HepG2 (cell line): ENCODE results near the gene HOXD8. TPM values are rescaled to one million over a fixed set of nuclear protein-coding genes. Genes with fewer than 3 reads are reported as not detected.
A peak's percentile ranks its signal among the peaks of the same experiment; 100 is the strongest.

ENCODE experiments used
- ATAC-seq: fragments of 200-7000 bp; cut with Tn5 transposase; 3 replicates; pipeline ENCODE4 v1.9.1; 2020; ENCODE audit warnings: mild to moderate bottlenecking, moderate library complexity
- BruUV-seq: library from RNA; stranded (reverse); fragments of 400-500 nt; replicated peaks from 2 replicates; lab custom pipeline; 2021; lab: Mats Ljungman, UMichigan
- CTCF ChIA-PET: fragments of 300-600 bp; formaldehyde crosslinking; extraction: SDS; loops from one replicate; lab custom pipeline; 2021; ENCODE audit warnings: low total read pairs, inconsistent platforms, low intra/inter-chr PET ratio; lab: Yijun Ruan, JAX
- POLR2A ChIA-PET: fragments of 350-600 bp; sonication (Branson Sonifier 250); formaldehyde crosslinking; loops from one replicate; lab custom pipeline; 2020; ENCODE audit warnings: antibody characterized with exemption, inconsistent platforms; lab: Yijun Ruan, JAX
- DNase-seq: peaks from one replicate; pipeline ENCODE4 v3.0.0-alpha.2; 2015; ENCODE audit warnings: low spot score
- FAIRE-seq: peaks from 3 replicates; lab custom pipeline; 2011; peaks lifted over from hg19 to GRCh38; lab: Jason Lieb, UNC
- H2AFZ ChIP-seq: one replicate; pipeline ENCODE4 v1.6.1; 2011; ENCODE audit warnings: low read length, inconsistent platforms
- H3K27ac ChIP-seq: fragments of 300-600 bp; 3 replicates; pipeline ENCODE4 v1.8.0; 2011; ENCODE audit warnings: mixed run types, mild to moderate bottlenecking, mixed read lengths, low read length, inconsistent platforms; ENCODE audit not compliant: insufficient read depth; ENCODE audit errors: extremely low read length
- H3K27me3 ChIP-seq, 2 experiments: fragments of 200-600 bp in 1 of 2; 2 replicates in 1 of 2; 3 replicates in 1 of 2; pipeline versions ENCODE4 v1.6.0 to v1.8.0; 2011; ENCODE audit warnings: low read length in 2 of 2, mild to moderate bottlenecking in 2 of 2, moderate library complexity in 2 of 2, inconsistent platforms in 1 of 2; ENCODE audit not compliant: insufficient read depth in 2 of 2, control insufficient read depth in 1 of 2
- H3K36me3 ChIP-seq, 2 experiments: fragments of 200-600 bp in 1 of 2; replicated peaks in 1 of 2; 2 replicates in 1 of 2; 3 replicates in 1 of 2; pipeline versions ENCODE4 v1.5.1 to v1.8.0; 2011; ENCODE audit warnings: low read length in 2 of 2, inconsistent platforms in 1 of 2; ENCODE audit not compliant: insufficient read depth in 2 of 2, control insufficient read depth in 1 of 2
- H3K4me1 ChIP-seq: 2 replicates; pipeline ENCODE4 v1.5.1; 2012; ENCODE audit warnings: low read length, inconsistent platforms; ENCODE audit not compliant: insufficient read depth
- H3K4me2 ChIP-seq: 2 replicates; pipeline ENCODE4 v1.6.0; 2011; ENCODE audit warnings: low read depth, low read length, inconsistent platforms
- H3K4me3 ChIP-seq, 3 experiments: fragments of 200-600 bp in 1 of 3; sonication (generic), shearing (Covaris generic) in 1 of 3; replicated peaks in 1 of 3; 2 replicates each; pipeline ENCODE4 v1.5.1; 2011 to 2016; ENCODE audit warnings: low read length in 3 of 3, inconsistent platforms in 2 of 3, low read depth in 2 of 3, mild to moderate bottlenecking in 2 of 3, control low read depth in 1 of 3, mixed read lengths in 1 of 3; ENCODE audit not compliant: insufficient read depth in 1 of 3
- H3K79me2 ChIP-seq: one replicate; pipeline ENCODE4 v1.6.1; 2011; ENCODE audit warnings: low read length, inconsistent platforms; ENCODE audit not compliant: insufficient read depth
- H3K9ac ChIP-seq: 2 replicates; pipeline ENCODE4 v1.6.0; 2011; ENCODE audit warnings: mild to moderate bottlenecking, low read depth, low read length, inconsistent platforms; ENCODE audit not compliant: insufficient read depth
- H3K9me3 ChIP-seq: 2 replicates; pipeline ENCODE4 v1.5.1; 2012; ENCODE audit warnings: mild to moderate bottlenecking, low read length
- H4K20me1 ChIP-seq: 2 replicates; pipeline ENCODE4 v1.6.0; 2011; ENCODE audit warnings: inconsistent platforms, mild to moderate bottlenecking, low read length, moderate library complexity; ENCODE audit not compliant: insufficient read depth
- BCL3 ChIP-seq: sonication (generic); formaldehyde crosslinking; IDR thresholded peaks from 2 replicates; pipeline ENCODE4 v1.5.1; 2020; ENCODE audit warnings: mild to moderate bottlenecking, missing genetic modification reagents, moderate library complexity
- FOXC1 ChIP-seq: sonication (generic); formaldehyde crosslinking; IDR thresholded peaks from 2 replicates; pipeline ENCODE4 v1.8.0; 2022; ENCODE audit warnings: mild to moderate bottlenecking, missing genetic modification reagents, borderline replicate concordance
- GABPB1 ChIP-seq: IDR thresholded peaks from 2 replicates; pipeline ENCODE4 v1.6.1; 2016; ENCODE audit warnings: mild to moderate bottlenecking, missing genetic modification reagents, moderate library complexity, missing compliant biosample characterization
- KMT2B ChIP-seq: IDR thresholded peaks from 2 replicates; pipeline ENCODE4 v1.6.1; 2016; ENCODE audit warnings: missing genetic modification reagents, missing compliant biosample characterization
- MAZ ChIP-seq, 2 experiments: sonication (generic) in 1 of 2; formaldehyde crosslinking in 1 of 2; IDR thresholded peaks; 2 replicates each; pipeline versions ENCODE4 v1.5.0 to v1.6.1; 2012 to 2020; ENCODE audit warnings: low read depth in 2 of 2, mild to moderate bottlenecking in 2 of 2, borderline replicate concordance in 1 of 2, improper control_type of control experiment in 1 of 2, low read length in 1 of 2, missing genetic modification reagents in 1 of 2, moderate library complexity in 1 of 2
- MNT ChIP-seq: fragments of 450-650 bp; IDR thresholded peaks from 2 replicates; pipeline ENCODE4 v1.6.1; 2016
- NCOA1 ChIP-seq: sonication (generic); formaldehyde crosslinking; IDR thresholded peaks from 2 replicates; pipeline ENCODE4 v1.9.0; 2021; ENCODE audit warnings: missing genetic modification reagents
- PCBP2 ChIP-seq: fragments of 200-400 bp; formaldehyde crosslinking; optimal IDR thresholded peaks from 2 replicates; pipeline ENCODE3; 2018; ENCODE audit warnings: low read length, low read depth; ENCODE audit not compliant: poor library complexity, severe bottlenecking
- TGIF2 ChIP-seq: IDR thresholded peaks from 2 replicates; pipeline ENCODE4 v1.6.1; 2016; ENCODE audit warnings: control low read depth, missing compliant biosample characterization
- ZGPAT ChIP-seq: IDR thresholded peaks from 2 replicates; pipeline ENCODE4 v1.6.1; 2016; ENCODE audit warnings: mild to moderate bottlenecking
- ZNF10 ChIP-seq: sonication (generic); formaldehyde crosslinking; IDR thresholded peaks from 2 replicates; pipeline ENCODE4 v1.4.0; 2020; ENCODE audit warnings: mild to moderate bottlenecking, low read depth, missing genetic modification reagents, borderline replicate concordance
- ZNF121 ChIP-seq: sonication (generic); formaldehyde crosslinking; IDR thresholded peaks from 2 replicates; pipeline ENCODE4 v1.5.0; 2020; ENCODE audit warnings: mild to moderate bottlenecking, missing genetic modification reagents
- ZNF414 ChIP-seq: sonication (generic); formaldehyde crosslinking; IDR thresholded peaks from 2 replicates; pipeline ENCODE4 v1.5.0; 2020; ENCODE audit warnings: missing genetic modification reagents
- ZNF557 ChIP-seq: sonication (generic); formaldehyde crosslinking; IDR thresholded peaks from 2 replicates; pipeline ENCODE4 v1.4.0; 2020; ENCODE audit warnings: missing genetic modification reagents
- ZNF75D ChIP-seq: sonication (generic); formaldehyde crosslinking; IDR thresholded peaks from 2 replicates; pipeline ENCODE4 v1.8.1; 2023; ENCODE audit warnings: missing genetic modification reagents, mild to moderate bottlenecking, borderline replicate concordance
- ZNF784 ChIP-seq: sonication (generic); formaldehyde crosslinking; IDR thresholded peaks from 2 replicates; pipeline ENCODE4 v1.5.1; 2020; ENCODE audit warnings: missing genetic modification reagents, mild to moderate bottlenecking, borderline replicate concordance
- ZNF879 ChIP-seq: sonication (generic); formaldehyde crosslinking; IDR thresholded peaks from 2 replicates; pipeline ENCODE4 v1.8.1; 2023; ENCODE audit warnings: missing genetic modification reagents
- ZSCAN30 ChIP-seq: sonication (generic); formaldehyde crosslinking; IDR thresholded peaks from 2 replicates; pipeline ENCODE4 v1.5.0; 2020; ENCODE audit warnings: mild to moderate bottlenecking, missing genetic modification reagents
- WGBS: methylation state at CpG from one replicate; pipeline ENCODE4 v1.1.6; 2017; ENCODE audit warnings: low lambda C conversion rate; 5-methylcytosine and 5-hydroxymethylcytosine counted together
- in situ Hi-C: cut with HindIII; loops from 2 replicates; pipeline ENCODE4 v1.10.0; 2017; ENCODE audit warnings: low pct_unique_long_range_greater_than_20kb; ENCODE audit not compliant: extremely low pct_ligation_motif_present
- intact Hi-C: fragments of 100-400 bp; cut with micrococcal nuclease; formaldehyde crosslinking; loops from one replicate; pipeline ENCODE4 v1.10.0; 2022; ENCODE audit not compliant: unreplicated experiment
- polyA plus RNA-seq, 8 experiments: library from polyadenylated mRNA; depleted of rRNA in 3 of 8; stranded (reverse) in 7 of 8; unstranded in 1 of 8; fragments of >200 nt; fragmentation: Illumina TruSeq in 4 of 8; extraction: Trizol in 4 of 8; gene quantifications; 2 replicates each; pipeline versions ENCODE4 v1.2.1 to v1.2.3, GENCODE V29; 2011 to 2016; ENCODE audit warnings: low read depth in 4 of 8, missing spikeins in 1 of 8, mixed read lengths in 1 of 8; ENCODE audit not compliant: insufficient read depth in 1 of 8
- total RNA-seq, 5 experiments: library from RNA; depleted of rRNA; stranded (reverse); fragments of >200 nt; fragmentation: Illumina TruSeq; extraction: Trizol; gene quantifications; 2 replicates each; pipeline ENCODE4 v1.2.3, GENCODE V29; 2016; ENCODE audit warnings: low read depth in 1 of 5

The HOXD8 gene
- total and polyA plus RNA-seq, 2 of the 13 experiments (the other 11 are each of a cell fraction or from before 2014, with no cell fraction given), result not detected

- BruUV-seq, result no TSS peak
Measured at GRCh38 chr2:176125772-176126054, 3.8 kb upstream of the HOXD8 start.

More at GRCh38 chr2:176125772-176126054, 3.8 kb upstream of the HOXD8 start:
- ChIA-PET CTCF (no interaction called here), POLR2A (no interaction called here)
- Histone ChIP-seq H4K20me1 (no peaks in the 10 kb centered on the region; the same call in 1 of the 2 replicates), H3K4me1 (no peaks in the 10 kb centered on the region), H3K9me3 (no peaks in the 10 kb centered on the region), H3K4me2 (no peak overlapping the region), H3K9ac (no peak overlapping the region), H2AFZ (no peak overlapping the region), H3K36me3 (no peaks in the 10 kb centered on the region), H3K79me2 (no peaks in the 10 kb centered on the region), H3K27me3 (peaks cover 15 to 82% of the 10 kb centered on the region in 2 experiments), H3K4me3 (no peak overlapping the region), H3K27ac (no peak overlapping the region)
- TF ChIP-seq KMT2B (CRISPR knock-in tag) (no peak), FOXC1 (CRISPR knock-in tag) (no peak), ZNF879 (CRISPR knock-in tag) (no peak), ZGPAT (CRISPR knock-in tag) (no peak), BCL3 (CRISPR knock-in tag) (no peak), PCBP2 (no peak), ZNF10 (CRISPR knock-in tag) (no peak), MNT (no peak), ZNF784 (no peak), GABPB1 (no peak), ZNF121 (no peak), ZNF414 (CRISPR knock-in tag) (no peak), NCOA1 (no peak), TGIF2 (CRISPR knock-in tag) (no peak), MAZ (IDR thresholded peaks at IDR 0.05; ENCODE audit: borderline replicate concordance, low read depth, low read length) (no peak), MAZ (CRISPR knock-in tag; IDR thresholded peaks at IDR 0.05; ENCODE audit: low read depth) (no peak), ZNF75D (CRISPR knock-in tag) (no peak), ZNF557 (CRISPR knock-in tag) (no peak), ZSCAN30 (no peak)
- ATAC-seq (peak; percentile 42), FAIRE-seq (no peak), DNase-seq (no peak)
- intact Hi-C loops (loop anchor here (2.0 kb wide), 1 partner anchor 1023 kb away; no protein-coding TSS in a partner anchor), in situ Hi-C loops (loop anchor here (5.0 kb wide), 4 partner anchors 427 to 1022 kb away; no protein-coding TSS in a partner anchor)
- 6% methylated on average over 6 of the region's 6 CpGs for WGBS
